ENCODE measurements around the gene DNAL4. TPM values are rescaled to one million over a fixed set of nuclear protein-coding genes. Genes with fewer than 3 reads are reported as not detected.

Gene DNAL4
- total RNA-seq, 1 donor from 2014 or later, result 18.0 TPM

- H3K27ac ChIP-seq, result peak overlapping the region; percentile 91 to 98
- peak; percentile 78 to 95 for DNase-seq (ENCODE audit: low spot score in 2 of 2)
- H3K27me3 ChIP-seq, result no peaks in the 10 kb centered on the region
- H3K36me3 ChIP-seq, result peaks cover 42 to 44% of the 10 kb centered on the region in 2 donors
- H3K9me3 ChIP-seq, result no peaks in the 10 kb centered on the region
- H3K4me3 ChIP-seq, result peak overlapping the region; percentile 72 to 79
- intact Hi-C loops (cut with DNase I), result loop anchor here (2.0 kb wide), 1 partner anchor 947 kb away; the partner anchor contains the start of gene GCAT
- no peak for TF ChIP-seq CTCF (IDR thresholded peaks at IDR 0.05)
- peaks cover 18 to 23% of the 10 kb centered on the region in 2 donors for H3K4me1 ChIP-seq
Observed at GRCh38 chr22:38753948-38754750, 39.8 kb downstream of the DNAL4 start.

GRCh38 chr22:38751422-38752346, 42.3 kb downstream of the DNAL4 start:
- peaks cover 66 to 68% of the 10 kb centered on the region in 2 donors for H3K36me3 ChIP-seq
- DNase-seq (ENCODE audit: low spot score in 2 of 2), result no peak
- H3K4me1 ChIP-seq, result peaks cover 14 to 22% of the 10 kb centered on the region in 2 donors
- peak overlapping the region in 1 of 2 donors; percentile 15 for H3K4me3 ChIP-seq
- intact Hi-C loops (cut with DNase I), result no loop called here
- H3K27me3 ChIP-seq, result no peaks in the 10 kb centered on the region
- H3K9me3 ChIP-seq, result no peaks in the 10 kb centered on the region
- peak overlapping the region; percentile 91 to 98 for H3K27ac ChIP-seq
- no peak for TF ChIP-seq CTCF (IDR thresholded peaks at IDR 0.05)

GRCh38 chr22:38751066-38751421, 42.9 kb downstream of the DNAL4 start:
- no peak for TF ChIP-seq CTCF (IDR thresholded peaks at IDR 0.05)
- intact Hi-C loops (cut with DNase I), result no loop called here
- DNase-seq (ENCODE audit: low spot score in 2 of 2), result no peak
- Histone ChIP-seq H3K4me3 (no peak overlapping the region), H3K4me1 (peaks cover 10 to 17% of the 10 kb centered on the region in 2 donors), H3K27me3 (no peaks in the 10 kb centered on the region), H3K27ac (peak overlapping the region in 1 of 2 donors; percentile 98), H3K9me3 (no peaks in the 10 kb centered on the region), H3K36me3 (peaks cover 73 to 75% of the 10 kb centered on the region in 2 donors)

- H3K36me3 ChIP-seq, result peaks cover 77 to 79% of the 10 kb centered on the region in 2 donors
- H3K9me3 ChIP-seq, result no peaks in the 10 kb centered on the region
- intact Hi-C loops (cut with DNase I), result no loop called here
- H3K4me3 ChIP-seq, result no peak overlapping the region
- peak overlapping the region; percentile 24 to 98 for H3K27ac ChIP-seq
- no peak for DNase-seq (ENCODE audit: low spot score in 2 of 2)
- no peaks in the 10 kb centered on the region for H3K27me3 ChIP-seq
- H3K4me1 ChIP-seq, result peaks cover 10 to 17% of the 10 kb centered on the region in 2 donors
- no peak for TF ChIP-seq CTCF (IDR thresholded peaks at IDR 0.05)
Observed at GRCh38 chr22:38750638-38751037, 43.3 kb downstream of the DNAL4 start.

GRCh38 chr22:38750104-38750503, 43.8 kb downstream of the DNAL4 start:
- no peaks in the 10 kb centered on the region for H3K27me3 ChIP-seq
- peak overlapping the region; percentile 24 to 98 for H3K27ac ChIP-seq
- no peak overlapping the region for H3K4me3 ChIP-seq
- H3K4me1 ChIP-seq, result peaks cover 10 to 17% of the 10 kb centered on the region in 2 donors
- no peaks in the 10 kb centered on the region for H3K9me3 ChIP-seq
- no peak for DNase-seq (ENCODE audit: low spot score in 2 of 2)
- no peak for TF ChIP-seq CTCF (IDR thresholded peaks at IDR 0.05)
- intact Hi-C loops (cut with DNase I), result no loop called here
- peaks cover 81 to 84% of the 10 kb centered on the region in 2 donors for H3K36me3 ChIP-seq

Measured in ascending aorta (tissue), 2 donors.